Small intestine (tissue), 7 donors: ENCODE results near the gene KIF16B. TPM values are rescaled to one million over a fixed set of nuclear protein-coding genes. Genes with fewer than 3 reads are reported as not detected.

Experiments
- DNase-seq, 2 donors: peaks; one replicate each; pipeline versions ENCODE4 v3.0.0 to v3.0.0-alpha.2; 2013
- FAIRE-seq: peaks from 2 replicates; lab custom pipeline; 2012; peaks lifted over from hg19 to GRCh38; lab: Jason Lieb, UNC
- H3K27ac ChIP-seq, 3 donors: one replicate each; pipeline ENCODE4 v1.5.1; 2013; ENCODE audit warnings: low read length in 2 of 3, mild to moderate bottlenecking in 2 of 3, control low read depth in 1 of 3, inconsistent platforms in 1 of 3, low read depth in 1 of 3, moderate library complexity in 1 of 3
- H3K27me3 ChIP-seq, 3 donors: one replicate each; pipeline ENCODE4 v1.6.1; 2013; ENCODE audit warnings: low read length in 3 of 3, inconsistent platforms in 1 of 3; ENCODE audit not compliant: control insufficient read depth in 3 of 3, insufficient read depth in 3 of 3
- H3K36me3 ChIP-seq, 3 donors: one replicate each; pipeline ENCODE4 v1.6.1; 2013; ENCODE audit warnings: low read length in 3 of 3, inconsistent platforms in 1 of 3, low read depth in 1 of 3, mild to moderate bottlenecking in 1 of 3, moderate library complexity in 1 of 3; ENCODE audit not compliant: control insufficient read depth in 3 of 3, insufficient read depth in 2 of 3
- H3K4me1 ChIP-seq, 3 donors: one replicate each; pipeline ENCODE4 v1.6.1; 2013; ENCODE audit warnings: low read length in 2 of 3, inconsistent platforms in 1 of 3, low read depth in 1 of 3, mild to moderate bottlenecking in 1 of 3, moderate library complexity in 1 of 3; ENCODE audit not compliant: control insufficient read depth in 3 of 3, insufficient read depth in 2 of 3
- H3K4me3 ChIP-seq, 3 donors: one replicate each; pipeline ENCODE4 v1.5.1; 2013; ENCODE audit warnings: low read length in 3 of 3, control low read depth in 1 of 3, inconsistent platforms in 1 of 3, low read depth in 1 of 3, mild to moderate bottlenecking in 1 of 3, moderate library complexity in 1 of 3
- H3K9me3 ChIP-seq, 2 donors: one replicate each; pipeline ENCODE4 v1.6.1; 2013; ENCODE audit warnings: low read depth in 1 of 2, low read length in 1 of 2; ENCODE audit not compliant: control insufficient read depth in 2 of 2, insufficient read depth in 1 of 2
- WGBS, 3 donors: extraction: QIAGEN DNeasy Blood & Tissue Kit; methylation state at CpG; one replicate each; pipeline ENCODE4 v1.1.7; 2013; 5-methylcytosine and 5-hydroxymethylcytosine counted together
- polyA plus RNA-seq, 4 donors: library from polyadenylated mRNA; stranded (reverse) in 3 of 4; unstranded in 1 of 4; fragments of 200-250 nt in 3 of 4; fragments of 120-200 nt in 1 of 4; gene quantifications; one replicate each; pipeline versions ENCODE4 v1.2.1 to v1.2.3, GENCODE V29; 2013
- donor health status: healthy with polysubstance abuse.
- donor health status: control.
- donor health status: control.
- donor health status: Bipolar disorder and iron deficiency.
- donor health status: healthy.

KIF16B gene
- polyA plus RNA-seq, 4 donors: 12.4 to 46.7 (median 28.0) TPM

GRCh38 chr20:16616317-16616716 is 43.1 kb upstream of the KIF16B start:
- no peaks in the 10 kb centered on the region for H3K27me3 ChIP-seq
- peaks cover 0 to 19% (median 10%) of the 10 kb centered on the region in 3 donors for H3K4me1 ChIP-seq
- DNase-seq (no peak), FAIRE-seq (no peak)
- H3K27ac ChIP-seq: no peak overlapping the region
- no peak overlapping the region for H3K4me3 ChIP-seq
- WGBS, 3 donors: 80 to 89% (median 80%) methylated on average over 2 of the region's 2 CpGs
- H3K9me3 ChIP-seq: peaks cover 0 to 13% of the 10 kb centered on the region in 2 donors
- no peaks in the 10 kb centered on the region for H3K36me3 ChIP-seq

- no peak overlapping the region for H3K4me3 ChIP-seq
- peaks cover 0 to 27% (median 10%) of the 10 kb centered on the region in 3 donors for H3K4me1 ChIP-seq
- no peaks in the 10 kb centered on the region for H3K27me3 ChIP-seq
- DNase-seq: peak; percentile 49 to 58
- FAIRE-seq: peak; percentile 5
- no peak overlapping the region for H3K27ac ChIP-seq
- H3K36me3 ChIP-seq: no peaks in the 10 kb centered on the region
- WGBS, 3 donors: 18 to 34% (median 32%) methylated on average over 7 of the region's 7 CpGs
- H3K9me3 ChIP-seq: peaks cover 0 to 13% of the 10 kb centered on the region in 2 donors
Observed at GRCh38 chr20:16615199-16615598, 42.0 kb upstream of the KIF16B start.

- Histone ChIP-seq H3K4me1 (peaks cover 0 to 36% (median 10%) of the 10 kb centered on the region in 3 donors), H3K27me3 (no peaks in the 10 kb centered on the region), H3K9me3 (peaks cover 0 to 13% of the 10 kb centered on the region in 2 donors), H3K36me3 (no peaks in the 10 kb centered on the region), H3K27ac (no peak overlapping the region), H3K4me3 (no peak overlapping the region)
- DNase-seq (no peak), FAIRE-seq (no peak)
- WGBS, 3 donors: 79 to 89% (median 81%) methylated on average over 6 of the region's 6 CpGs
Observed at GRCh38 chr20:16613954-16614353, 40.7 kb upstream of the KIF16B start.

- WGBS, 3 donors: 63 to 81% (median 64%) methylated on average over 2 of the region's 2 CpGs
- Histone ChIP-seq H3K27me3 (no peaks in the 10 kb centered on the region), H3K4me3 (no peak overlapping the region)
Observed at GRCh38 chr20:16612706-16613105, 39.5 kb upstream of the KIF16B start.

GRCh38 chr20:16611817-16612216 is 38.6 kb upstream of the KIF16B start:
- H3K9me3 ChIP-seq: peaks cover 0 to 3% of the 10 kb centered on the region in 2 donors
- DNase-seq (peak in 1 of 2 donors; percentile 48), FAIRE-seq (no peak)
- 37 to 63% (median 49%) methylated on average over 6 of the region's 6 CpGs for WGBS, 3 donors
- H3K36me3 ChIP-seq: no peaks in the 10 kb centered on the region
- peaks cover 0 to 56% (median 20%) of the 10 kb centered on the region in 3 donors for H3K4me1 ChIP-seq
- no peaks in the 10 kb centered on the region for H3K27me3 ChIP-seq
- H3K27ac ChIP-seq: no peak overlapping the region
- no peak overlapping the region for H3K4me3 ChIP-seq

More at GRCh38 chr20:16612706-16613105, 39.5 kb upstream of the KIF16B start:
- Histone ChIP-seq H3K4me1 (peaks cover 0 to 48% (median 20%) of the 10 kb centered on the region in 3 donors), H3K36me3 (no peaks in the 10 kb centered on the region), H3K27ac (no peak overlapping the region), H3K9me3 (peaks cover 0 to 11% of the 10 kb centered on the region in 2 donors)
- DNase-seq (no peak), FAIRE-seq (no peak)

- FAIRE-seq (no peak), DNase-seq (no peak)
- Histone ChIP-seq H3K27ac (peak overlapping the region in 1 of 3 donors; percentile 77), H3K27me3 (no peaks in the 10 kb centered on the region), H3K4me3 (no peak overlapping the region), H3K4me1 (peaks cover 0 to 52% (median 14%) of the 10 kb centered on the region in 3 donors), H3K9me3 (peaks cover 0 to 3% of the 10 kb centered on the region in 2 donors), H3K36me3 (no peaks in the 10 kb centered on the region)
- WGBS, 3 donors: 75 to 85% (median 81%) methylated on average over 9 of the region's 9 CpGs
Observed at GRCh38 chr20:16609066-16609465, 35.8 kb upstream of the KIF16B start.

- no peak for FAIRE-seq
Observed at GRCh38 chr20:16608277-16608650, 35.0 kb upstream of the KIF16B start.

GRCh38 chr20:16607364-16608276 is 34.4 kb upstream of the KIF16B start:
- 14 to 55% (median 34%) methylated on average over 12 of the region's 12 CpGs for WGBS, 3 donors
- Histone ChIP-seq H3K27ac (peak overlapping the region; percentile 50 to 77 (median 50)), H3K36me3 (no peaks in the 10 kb centered on the region), H3K4me1 (peaks cover 0 to 52% (median 10%) of the 10 kb centered on the region in 3 donors), H3K9me3 (peaks cover 0 to 3% of the 10 kb centered on the region in 2 donors), H3K4me3 (no peak overlapping the region), H3K27me3 (no peaks in the 10 kb centered on the region)
- DNase-seq (peak; percentile 86 to 93), FAIRE-seq (no peak)

More at GRCh38 chr20:16608277-16608650, 35.0 kb upstream of the KIF16B start:
- peaks cover 0 to 52% (median 10%) of the 10 kb centered on the region in 3 donors for H3K4me1 ChIP-seq
- WGBS, 3 donors: 45 to 61% (median 52%) methylated on average over 2 of the region's 2 CpGs
- no peak for DNase-seq
- H3K9me3 ChIP-seq: peaks cover 0 to 3% of the 10 kb centered on the region in 2 donors
- H3K36me3 ChIP-seq: no peaks in the 10 kb centered on the region
- no peaks in the 10 kb centered on the region for H3K27me3 ChIP-seq
- no peak overlapping the region for H3K4me3 ChIP-seq
- peak overlapping the region; percentile 17 to 77 (median 45) for H3K27ac ChIP-seq
